ENCODE measurements around the gene RBMS1. TPM values are rescaled to one million over a fixed set of nuclear protein-coding genes. Genes with fewer than 3 reads are reported as not detected.

Gene RBMS1
- total and polyA plus RNA-seq, 12 donors = 22.6 to 77.7 (median 59.0) TPM

DNA sequence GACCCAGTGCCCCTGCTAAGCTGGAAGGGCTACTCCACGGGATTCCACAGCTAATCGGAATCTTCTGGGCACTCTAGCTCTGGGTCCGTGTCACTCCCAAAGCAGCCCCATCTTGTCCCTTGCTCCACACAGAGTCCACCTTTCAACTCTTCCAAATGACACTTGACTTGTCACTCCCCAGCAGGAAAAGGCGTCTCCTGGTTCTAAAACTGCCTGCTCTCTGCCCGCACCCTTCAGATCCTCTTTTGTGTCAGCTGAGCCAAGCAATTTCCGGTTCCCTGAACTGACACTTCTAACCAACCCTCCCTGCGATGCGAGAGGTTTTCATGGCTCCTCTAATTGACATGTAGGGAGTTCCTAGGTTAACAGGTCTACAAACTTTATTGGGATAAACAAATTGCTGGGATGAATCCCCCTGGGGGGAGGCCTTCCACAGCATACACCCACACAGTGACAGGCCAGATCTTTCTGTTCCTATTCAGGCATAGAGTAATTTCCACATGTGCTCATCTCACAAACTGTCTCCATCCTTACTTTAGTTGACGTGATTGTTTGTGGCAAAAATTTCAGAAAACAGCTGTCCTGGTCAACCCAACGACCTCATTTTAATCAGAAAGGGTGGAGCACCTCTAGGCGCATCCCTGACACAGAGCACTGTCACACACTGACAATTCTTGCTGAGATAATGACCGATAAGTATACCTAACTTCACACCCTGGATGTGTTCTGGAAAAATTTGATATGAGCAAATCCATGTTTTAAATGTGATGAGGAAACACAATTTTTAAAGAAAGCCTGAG lies 104.9 kb downstream of the RBMS1 start:
- Histone ChIP-seq H3K27me3 (no peaks in the 10 kb centered on the region), H3K27ac (peak overlapping the region; percentile 73 to 94 (median 86)), H3K4me1 (peaks cover 13 to 100% (median 66%) of the 10 kb centered on the region in 9 donors), H3K36me3 (peaks cover 0 to 9% (median 0%) of the 10 kb centered on the region in 9 donors), H3K9me3 (no peaks in the 10 kb centered on the region), H3K4me3 (peak overlapping the region in 3 of 10 donors; percentile 0 to 18 (median 14))
- DNase-seq (peak in 1 of 2 donors; percentile 59), ATAC-seq (peak; percentile 53 to 78 (median 61))
- TF ChIP-seq, protein P1, sequence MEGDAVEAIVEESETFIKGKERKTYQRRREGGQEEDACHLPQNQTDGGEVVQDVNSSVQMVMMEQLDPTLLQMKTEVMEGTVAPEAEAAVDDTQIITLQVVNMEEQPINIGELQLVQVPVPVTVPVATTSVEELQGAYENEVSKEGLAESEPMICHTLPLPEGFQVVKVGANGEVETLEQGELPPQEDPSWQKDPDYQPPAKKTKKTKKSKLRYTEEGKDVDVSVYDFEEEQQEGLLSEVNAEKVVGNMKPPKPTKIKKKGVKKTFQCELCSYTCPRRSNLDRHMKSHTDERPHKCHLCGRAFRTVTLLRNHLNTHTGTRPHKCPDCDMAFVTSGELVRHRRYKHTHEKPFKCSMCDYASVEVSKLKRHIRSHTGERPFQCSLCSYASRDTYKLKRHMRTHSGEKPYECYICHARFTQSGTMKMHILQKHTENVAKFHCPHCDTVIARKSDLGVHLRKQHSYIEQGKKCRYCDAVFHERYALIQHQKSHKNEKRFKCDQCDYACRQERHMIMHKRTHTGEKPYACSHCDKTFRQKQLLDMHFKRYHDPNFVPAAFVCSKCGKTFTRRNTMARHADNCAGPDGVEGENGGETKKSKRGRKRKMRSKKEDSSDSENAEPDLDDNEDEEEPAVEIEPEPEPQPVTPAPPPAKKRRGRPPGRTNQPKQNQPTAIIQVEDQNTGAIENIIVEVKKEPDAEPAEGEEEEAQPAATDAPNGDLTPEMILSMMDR (IDR thresholded peaks at IDR 0.05) = no peak
- intact Hi-C loops (cut with DNase I) = no loop called here
- 27 to 30% methylated on average over 12 of the region's 12 CpGs for WGBS, 2 donors

DNA sequence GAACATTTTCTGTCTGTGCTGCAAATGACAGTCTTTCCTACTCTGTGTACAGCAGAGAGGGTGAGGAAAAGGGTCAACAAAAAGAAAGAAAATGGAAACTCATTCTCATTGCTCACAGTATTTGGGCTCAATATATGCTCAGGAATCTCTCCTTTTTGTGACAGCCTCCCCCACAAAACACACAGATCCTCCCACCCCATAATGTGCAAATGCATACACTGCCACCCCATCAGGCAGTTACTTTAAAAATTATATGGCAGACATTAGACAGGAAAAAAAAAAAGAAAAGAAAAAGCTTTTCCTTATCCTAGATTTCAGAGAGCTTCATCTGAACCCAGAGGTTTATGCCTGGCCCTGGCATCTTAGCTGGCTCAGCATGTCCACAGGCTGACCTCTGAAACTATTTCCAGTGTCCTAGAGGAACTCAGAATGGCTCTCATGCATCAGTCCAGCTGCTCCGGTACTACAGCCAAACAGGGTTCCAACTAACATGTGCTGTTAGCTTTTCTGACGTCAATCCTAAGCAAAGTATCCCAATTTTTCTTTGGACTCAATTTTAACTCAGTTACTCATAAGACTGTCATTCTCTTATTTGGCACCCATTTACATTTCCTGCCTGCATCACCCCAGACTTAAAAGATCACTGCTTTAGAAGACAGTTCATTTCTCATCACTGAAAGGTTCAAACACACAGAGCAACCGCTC lies 105.9 kb downstream of the RBMS1 start:
- peak overlapping the region in 3 of 10 donors; percentile 0 to 18 (median 14) for H3K4me3 ChIP-seq
- H3K36me3 ChIP-seq = peaks cover 0 to 9% (median 0%) of the 10 kb centered on the region in 9 donors
- peak overlapping the region; percentile 73 to 94 (median 86) for H3K27ac ChIP-seq
- intact Hi-C loops (cut with DNase I) = no loop called here
- H3K4me1 ChIP-seq = peaks cover 13 to 100% (median 70%) of the 10 kb centered on the region in 9 donors
- ATAC-seq = peak; percentile 87 to 95 (median 94)
- TF ChIP-seq, protein P1 (IDR thresholded peaks at IDR 0.05) = no peak
- no peaks in the 10 kb centered on the region for H3K9me3 ChIP-seq
- DNase-seq = peak; percentile 43 to 85
- H3K27me3 ChIP-seq = no peaks in the 10 kb centered on the region
- 22 to 23% methylated on average over 3 of the region's 3 CpGs for WGBS, 2 donors

DNA sequence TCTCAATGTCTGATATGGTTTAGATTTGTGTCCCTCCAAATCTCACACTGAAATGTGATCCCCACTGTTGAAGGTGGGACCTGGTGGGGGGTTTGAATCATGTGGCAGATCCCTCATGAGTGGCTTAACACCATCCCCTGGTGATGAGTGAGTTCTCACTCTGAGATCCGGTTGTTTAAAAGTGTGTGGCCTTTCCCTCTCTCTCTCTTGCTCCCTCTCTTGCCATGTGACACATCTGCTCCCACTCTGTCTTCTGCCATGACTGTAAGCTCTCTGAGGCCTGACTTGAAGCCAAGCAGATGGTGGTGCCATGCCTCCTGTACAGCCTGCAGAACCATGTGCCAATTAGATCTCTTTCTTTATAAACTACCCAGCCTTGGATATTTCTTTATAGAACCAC lies 108.8 kb downstream of the RBMS1 start:
- TF ChIP-seq, protein P1 (IDR thresholded peaks at IDR 0.05) = no peak
- Histone ChIP-seq H3K36me3 (peaks cover 0 to 9% (median 0%) of the 10 kb centered on the region in 9 donors), H3K4me1 (peaks cover 30 to 100% (median 93%) of the 10 kb centered on the region in 9 donors), H3K27me3 (no peaks in the 10 kb centered on the region), H3K27ac (peak overlapping the region in 8 of 10 donors; percentile 31 to 94 (median 89)), H3K4me3 (no peak overlapping the region), H3K9me3 (no peaks in the 10 kb centered on the region)
- ATAC-seq = no peak
- no peak for DNase-seq
- WGBS, 2 donors = 39 to 53% methylated on average over 1 of the region's 1 CpG
- intact Hi-C loops (cut with DNase I) = no loop called here

DNA sequence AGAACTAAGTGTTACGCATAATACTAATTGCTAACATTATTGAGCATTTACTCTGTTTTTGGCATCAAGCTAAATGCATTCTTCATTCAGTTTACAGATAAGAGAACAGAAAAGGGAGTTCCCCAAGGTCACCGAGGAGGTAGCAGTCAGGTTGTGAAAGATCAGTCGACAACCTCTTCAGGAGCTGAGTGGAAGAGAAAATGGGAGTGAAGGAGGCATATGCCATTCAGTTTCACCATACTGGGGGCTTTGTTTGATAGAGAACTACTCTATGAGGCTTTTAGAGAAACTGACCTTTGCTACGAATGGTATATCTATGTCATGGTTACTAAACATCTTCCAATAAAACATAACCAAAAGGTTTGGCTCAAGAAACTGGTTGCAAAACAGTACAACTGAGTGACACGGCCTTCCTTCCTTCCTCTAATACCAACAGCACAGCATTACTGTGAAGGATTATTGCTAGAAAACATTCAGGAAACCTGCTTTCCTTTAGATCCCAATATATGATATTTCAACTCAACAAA lies 112.1 kb downstream of the RBMS1 start:
- intact Hi-C loops (cut with DNase I) = no loop called here
- no peaks in the 10 kb centered on the region for H3K9me3 ChIP-seq
- DNase-seq (no peak), ATAC-seq (peak in 7 of 8 donors; percentile 18 to 70 (median 29))
- no peak overlapping the region for H3K4me3 ChIP-seq
- H3K4me1 ChIP-seq = peaks cover 26 to 100% (median 93%) of the 10 kb centered on the region in 9 donors
- 13 to 15% methylated on average over 5 of the region's 5 CpGs for WGBS, 2 donors
- peaks cover 0 to 9% (median 0%) of the 10 kb centered on the region in 9 donors for H3K36me3 ChIP-seq
- H3K27me3 ChIP-seq = no peaks in the 10 kb centered on the region
- TF ChIP-seq, protein P1 (IDR thresholded peaks at IDR 0.05) = no peak
- H3K27ac ChIP-seq = peak overlapping the region; percentile 22 to 88 (median 78)
